Stimulated activated CD8-positive, alpha-beta memory T cell treated with anti-CD3 and anti-CD28 coated beads, Interleukin-7, amount 100 ng/mL, for 1 hour (primary cell): ENCODE results near the gene LMAN1.

Experiments
- DNase-seq, 2 donors: peaks; one replicate each; pipeline ENCODE4 v3.0.0-alpha.2; 2020; ENCODE audit warnings: low read depth in 2 of 2

The LMAN1 gene

GRCh38 chr18:59303656-59304195 is 55.3 kb downstream of the LMAN1 start:
- no peak for DNase-seq

- DNase-seq, result no peak
These were observed 56.1 kb downstream of the LMAN1 start for GRCh38 chr18:59303006-59303405.

- DNase-seq, result no peak
These were observed 57.1 kb downstream of the LMAN1 start for GRCh38 chr18:59301929-59302328.

GRCh38 chr18:59300676-59301285 is 58.3 kb downstream of the LMAN1 start:
- DNase-seq, result no peak

GRCh38 chr18:59298871-59299270 is 60.2 kb downstream of the LMAN1 start:
- no peak for DNase-seq

GRCh38 chr18:59293317-59293716 is 65.7 kb downstream of the LMAN1 start:
- no peak for DNase-seq

- no peak for DNase-seq
These were observed 72.7 kb downstream of the LMAN1 start for GRCh38 chr18:59286341-59286740.

GRCh38 chr18:59282341-59282740 is 76.7 kb downstream of the LMAN1 start:
- no peak for DNase-seq

- no peak for DNase-seq
These were observed 79.3 kb downstream of the LMAN1 start for GRCh38 chr18:59279722-59280121.

GRCh38 chr18:59279193-59279592 is 79.9 kb downstream of the LMAN1 start:
- DNase-seq, result no peak

GRCh38 chr18:59278793-59279192 is 80.3 kb downstream of the LMAN1 start:
- no peak for DNase-seq
